Mucosa of descending colon (tissue), 3 donors: ENCODE measurements around the gene ACVR2B. TPM values are rescaled to one million over a fixed set of nuclear protein-coding genes. Genes with fewer than 3 reads are reported as not detected.

ENCODE experiments used
- ATAC-seq: fragments of 200-7000 bp; cut with Tn5 transposase; one replicate; pipeline ENCODE4 v1.9.1; 2020; ENCODE audit warnings: mild to moderate bottlenecking, moderate library complexity
- DNase-seq, 3 donors: peaks; one replicate each; pipeline ENCODE4 v3.0.0-alpha.2; 2020
- H3K36me3 ChIP-seq: fragments of 200-600 bp; one replicate; pipeline ENCODE4 v1.8.0; 2021; ENCODE audit warnings: low read depth, mild to moderate bottlenecking
- H3K4me1 ChIP-seq: fragments of 200-600 bp; one replicate; pipeline ENCODE4 v1.8.0; 2021; ENCODE audit warnings: low read depth, mild to moderate bottlenecking
- H3K4me3 ChIP-seq: fragments of 200-600 bp; one replicate; pipeline ENCODE4 v1.8.0; 2021; ENCODE audit warnings: mild to moderate bottlenecking
- H3K9me3 ChIP-seq: fragments of 200-600 bp; one replicate; pipeline ENCODE4 v1.8.0; 2021; ENCODE audit warnings: mild to moderate bottlenecking
- CTCF ChIP-seq: fragments of 200-600 bp; IDR thresholded peaks from one replicate; pipeline ENCODE4 v1.8.0; 2022; ENCODE audit warnings: antibody characterized with exemption, mild to moderate bottlenecking
- intact Hi-C, 2 donors: fragments of 100-400 bp; cut with DNase I in 1 of 2; cut with micrococcal nuclease in 1 of 2; formaldehyde crosslinking; loops; one replicate each; pipeline versions ENCODE4 v1.11.0 to v1.11.1; 2022; cut with DNase I, micrococcal nuclease
- total RNA-seq, 3 donors: library from RNA; stranded (reverse); fragmentation: NEBNext Ultra II Directional in 2 of 3; extraction: Animal tissue kit (Norgen Biotek cat#: 25700) in 2 of 3; gene quantifications; one replicate each; pipeline versions ENCODE4 v1.2.1 to v1.2.4, GENCODE V29; 2021 to 2023
- donor health status: DM: no; HTN: no; CAD: no; lungs with moderate emphysema.
- donor health status: DM: no; HTN: no; CAD: no.
- donor health status: DM: no; HTN: yes; CAD: no.

The ACVR2B gene
- total RNA-seq, 3 donors from 2014 or later: 4.3 to 9.6 (median 7.8) TPM

GRCh38 chr3:38475716-38476115 is 22.0 kb downstream of the ACVR2B start:
- intact Hi-C loops: loop anchor here in 1 of 2 donors (5.0 kb wide), 1 partner anchor 128 kb away; the partner anchor contains the start of gene XYLB
- DNase-seq: no peak
- no peak for TF ChIP-seq CTCF
- Histone ChIP-seq H3K4me3 (no peak overlapping the region), H3K4me1 (peaks cover 17% of the 10 kb centered on the region), H3K36me3 (no peaks in the 10 kb centered on the region), H3K9me3 (no peaks in the 10 kb centered on the region)
- no peak for ATAC-seq

DNA sequence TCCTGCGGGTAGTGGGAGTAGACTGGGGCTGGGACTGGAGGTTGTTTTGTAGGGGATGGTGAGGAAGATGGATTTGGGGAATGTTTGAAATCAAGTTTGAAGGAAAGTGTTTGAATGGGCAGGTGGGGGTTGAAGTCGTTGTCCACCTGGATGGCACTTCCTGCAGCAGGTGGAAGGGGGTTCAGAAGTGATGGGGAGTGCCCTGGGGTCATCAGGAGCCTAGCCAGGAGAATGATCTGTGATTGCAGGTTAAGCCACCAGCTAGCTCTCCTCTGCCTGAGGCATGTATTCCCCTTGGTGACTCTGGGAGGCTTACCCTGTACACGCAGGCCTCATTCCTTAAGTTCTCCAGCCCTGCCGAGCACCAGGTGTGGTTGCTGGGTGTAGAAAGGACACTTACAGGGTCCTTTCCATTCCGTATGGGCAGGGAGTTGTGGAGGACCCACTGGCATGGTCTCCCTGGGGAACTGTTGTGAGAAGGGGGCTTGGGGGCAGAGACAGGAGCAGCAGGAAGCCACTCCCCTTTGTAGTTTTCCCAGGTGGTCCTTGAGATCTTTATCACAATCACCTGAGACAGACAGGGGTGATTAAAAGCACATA is 22.6 kb downstream of the ACVR2B start:
- H3K4me3 ChIP-seq: no peak overlapping the region
- H3K36me3 ChIP-seq: no peaks in the 10 kb centered on the region
- intact Hi-C loops: loop anchor here in 1 of 2 donors (5.0 kb wide), 1 partner anchor 129 kb away; the partner anchor contains the start of gene XYLB
- DNase-seq (no peak), ATAC-seq (no peak)
- no peaks in the 10 kb centered on the region for H3K9me3 ChIP-seq
- H3K4me1 ChIP-seq: peaks cover 16% of the 10 kb centered on the region
- no peak for TF ChIP-seq CTCF

- H3K9me3 ChIP-seq: no peaks in the 10 kb centered on the region
- H3K4me3 ChIP-seq: no peak overlapping the region
- TF ChIP-seq CTCF: no peak
- ATAC-seq (no peak), DNase-seq (no peak)
- no peaks in the 10 kb centered on the region for H3K36me3 ChIP-seq
- intact Hi-C loops: loop anchor here in 1 of 2 donors (5.0 kb wide), 1 partner anchor 130 kb away; the partner anchor contains the start of gene XYLB
- peaks cover 7% of the 10 kb centered on the region for H3K4me1 ChIP-seq
These were observed 23.5 kb downstream of the ACVR2B start for GRCh38 chr3:38477057-38477820.

DNA sequence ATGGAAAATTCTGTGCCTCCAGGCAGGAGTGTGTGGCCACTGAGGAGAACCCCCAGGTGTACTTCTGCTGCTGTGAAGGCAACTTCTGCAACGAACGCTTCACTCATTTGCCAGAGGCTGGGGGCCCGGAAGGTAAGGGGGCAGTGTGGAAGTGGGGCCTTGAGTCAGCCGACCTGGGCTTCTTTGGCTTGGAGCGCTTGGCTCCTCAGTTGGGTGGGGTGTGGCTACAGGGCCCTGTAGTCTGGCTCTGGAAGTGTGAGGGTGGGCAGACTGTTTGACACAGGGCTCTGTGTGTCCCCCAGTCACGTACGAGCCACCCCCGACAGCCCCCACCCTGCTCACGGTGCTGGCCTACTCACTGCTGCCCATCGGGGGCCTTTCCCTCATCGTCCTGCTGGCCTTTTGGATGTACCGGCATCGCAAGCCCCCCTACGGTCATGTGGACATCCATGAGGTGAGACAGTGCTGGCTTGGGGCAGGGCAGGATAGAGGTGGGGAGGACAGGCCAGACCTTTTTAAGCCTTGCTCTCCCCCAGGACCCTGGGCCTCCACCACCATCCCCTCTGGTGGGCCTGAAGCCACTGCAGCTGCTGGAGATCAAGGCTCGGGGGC is 24.3 kb downstream of the ACVR2B start:
- intact Hi-C loops: loop anchor here in 1 of 2 donors (5.0 kb wide), 1 partner anchor 131 kb away; the partner anchor contains the start of gene XYLB
- TF ChIP-seq CTCF: no peak
- Histone ChIP-seq H3K4me3 (no peak overlapping the region), H3K9me3 (no peaks in the 10 kb centered on the region), H3K4me1 (peaks cover under 1% of the 10 kb centered on the region), H3K36me3 (peaks cover 3% of the 10 kb centered on the region)
- DNase-seq: no peak
- ATAC-seq: no peak

DNA sequence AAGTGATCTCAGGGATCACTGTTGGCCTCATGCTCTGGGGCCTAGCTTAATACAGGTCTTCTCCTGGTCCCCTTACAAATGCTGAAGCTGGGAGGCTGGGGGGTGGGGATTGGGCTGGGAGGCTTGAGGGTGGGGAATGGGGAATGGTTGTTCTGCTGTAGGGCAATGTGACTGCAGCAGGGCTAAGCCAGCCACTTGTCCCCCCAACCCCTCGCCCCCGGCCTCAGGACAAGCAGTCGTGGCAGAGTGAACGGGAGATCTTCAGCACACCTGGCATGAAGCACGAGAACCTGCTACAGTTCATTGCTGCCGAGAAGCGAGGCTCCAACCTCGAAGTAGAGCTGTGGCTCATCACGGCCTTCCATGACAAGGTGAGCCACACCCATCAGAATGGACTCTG is 25.2 kb downstream of the ACVR2B start:
- no peaks in the 10 kb centered on the region for H3K4me1 ChIP-seq
- ATAC-seq: no peak
- intact Hi-C loops: loop anchor here in 1 of 2 donors (5.0 kb wide), 1 partner anchor 132 kb away; the partner anchor contains the start of gene XYLB
- DNase-seq: no peak
- H3K36me3 ChIP-seq: peaks cover 3% of the 10 kb centered on the region
- H3K9me3 ChIP-seq: no peaks in the 10 kb centered on the region
- TF ChIP-seq CTCF: no peak
- no peak overlapping the region for H3K4me3 ChIP-seq
